ENCODE results near the gene MCM3AP.

Gene MCM3AP

GRCh38 chr21:46194374-46195334 is 90.8 kb downstream of the MCM3AP start:
- Histone ChIP-seq H3K9ac (ENCODE audit: low read depth, low read length) (no peak overlapping the region), H3K27me3 (ENCODE audit: insufficient read depth, low read length, poor library complexity) (no peaks in the 10 kb centered on the region), H3K27ac (ENCODE audit: low read length) (no peak overlapping the region), H3K4me2 (ENCODE audit: insufficient read depth, low read length) (no peak overlapping the region), H2AFZ (ENCODE audit: low read depth, low read length) (no peak overlapping the region), H3K4me1 (ENCODE audit: insufficient read depth, low read length) (no peaks in the 10 kb centered on the region), H3K36me3 (ENCODE audit: insufficient read depth, low read length) (peaks cover 92% of the 10 kb centered on the region), H3K4me3 (ENCODE audit: low read depth in 1 of 2, low read length in 2 of 2) (no peak overlapping the region), H3K9me3 (ENCODE audit: insufficient read depth, low read length, severe bottlenecking) (no peaks in the 10 kb centered on the region), H4K20me1 (ENCODE audit: insufficient read depth, low read length) (peaks cover 10% of the 10 kb centered on the region), H3K79me2 (ENCODE audit: insufficient read depth, low read length) (no peaks in the 10 kb centered on the region)
- ATAC-seq (ENCODE audit: insufficient read depth, low read depth) (no peak), DNase-seq (no peak)
- no peak for TF ChIP-seq EZH2 (IDR thresholded peaks at IDR 0.05; ENCODE audit: borderline replicate concordance, low read depth, low read length, severe bottlenecking)
- TF ChIP-seq CTCF (IDR thresholded peaks at IDR 0.05; ENCODE audit: borderline replicate concordance, extremely low read depth, low read length, poor library complexity, severe bottlenecking): no peak

GRCh38 chr21:46193829-46194373 is 91.5 kb downstream of the MCM3AP start:
- DNase-seq (no peak), ATAC-seq (ENCODE audit: insufficient read depth, low read depth) (no peak)
- Histone ChIP-seq H3K36me3 (ENCODE audit: insufficient read depth, low read length) (peaks cover 89% of the 10 kb centered on the region), H3K4me3 (ENCODE audit: low read depth in 1 of 2, low read length in 2 of 2) (no peak overlapping the region), H3K4me1 (ENCODE audit: insufficient read depth, low read length) (no peaks in the 10 kb centered on the region), H3K79me2 (ENCODE audit: insufficient read depth, low read length) (no peaks in the 10 kb centered on the region), H3K4me2 (ENCODE audit: insufficient read depth, low read length) (no peak overlapping the region), H4K20me1 (ENCODE audit: insufficient read depth, low read length) (peaks cover 7% of the 10 kb centered on the region; the same call in 1 of the 2 replicates), H3K27ac (ENCODE audit: low read length) (no peak overlapping the region), H2AFZ (ENCODE audit: low read depth, low read length) (no peak overlapping the region), H3K9me3 (ENCODE audit: insufficient read depth, low read length, severe bottlenecking) (no peaks in the 10 kb centered on the region), H3K27me3 (ENCODE audit: insufficient read depth, low read length, poor library complexity) (no peaks in the 10 kb centered on the region), H3K9ac (ENCODE audit: low read depth, low read length) (no peak overlapping the region)
- TF ChIP-seq EZH2 (IDR thresholded peaks at IDR 0.05; ENCODE audit: borderline replicate concordance, low read depth, low read length, severe bottlenecking): no peak
- no peak for TF ChIP-seq CTCF (IDR thresholded peaks at IDR 0.05; ENCODE audit: borderline replicate concordance, extremely low read depth, low read length, poor library complexity, severe bottlenecking)

- H3K27ac ChIP-seq (ENCODE audit: low read length): no peak overlapping the region
- no peaks in the 10 kb centered on the region for H3K79me2 ChIP-seq (ENCODE audit: insufficient read depth, low read length)
- no peaks in the 10 kb centered on the region for H3K27me3 ChIP-seq (ENCODE audit: insufficient read depth, low read length, poor library complexity)
- H4K20me1 ChIP-seq (ENCODE audit: insufficient read depth, low read length): peaks cover 7% of the 10 kb centered on the region; the same call in 1 of the 2 replicates
- no peaks in the 10 kb centered on the region for H3K9me3 ChIP-seq (ENCODE audit: insufficient read depth, low read length, severe bottlenecking)
- peaks cover 84% of the 10 kb centered on the region for H3K36me3 ChIP-seq (ENCODE audit: insufficient read depth, low read length)
- no peak for DNase-seq
- TF ChIP-seq CTCF (IDR thresholded peaks at IDR 0.05; ENCODE audit: borderline replicate concordance, extremely low read depth, low read length, poor library complexity, severe bottlenecking): no peak
- TF ChIP-seq EZH2 (IDR thresholded peaks at IDR 0.05; ENCODE audit: borderline replicate concordance, low read depth, low read length, severe bottlenecking): no peak
- H3K4me1 ChIP-seq (ENCODE audit: insufficient read depth, low read length): no peaks in the 10 kb centered on the region
- H2AFZ ChIP-seq (ENCODE audit: low read depth, low read length): no peak overlapping the region
- no peak overlapping the region for H3K9ac ChIP-seq (ENCODE audit: low read depth, low read length)
- no peak overlapping the region for H3K4me3 ChIP-seq (ENCODE audit: low read depth in 1 of 2, low read length in 2 of 2)
- no peak overlapping the region for H3K4me2 ChIP-seq (ENCODE audit: insufficient read depth, low read length)
- ATAC-seq (ENCODE audit: insufficient read depth, low read depth): no peak
These were observed 93.5 kb downstream of the MCM3AP start for GRCh38 chr21:46191686-46192575.
